Measurements from ENCODE around the gene GRM4. TPM values are rescaled to one million over a fixed set of nuclear protein-coding genes. Genes with fewer than 3 reads are reported as not detected.
A peak's percentile ranks its signal among the peaks of the same experiment; 100 is the strongest.

Gene GRM4
- total RNA-seq, 5 donors from 2014 or later (not counting 1 experiment from before 2014, with no cell fraction given): 0.10 to 0.38 (median 0.21) TPM; not detected in 1

DNA sequence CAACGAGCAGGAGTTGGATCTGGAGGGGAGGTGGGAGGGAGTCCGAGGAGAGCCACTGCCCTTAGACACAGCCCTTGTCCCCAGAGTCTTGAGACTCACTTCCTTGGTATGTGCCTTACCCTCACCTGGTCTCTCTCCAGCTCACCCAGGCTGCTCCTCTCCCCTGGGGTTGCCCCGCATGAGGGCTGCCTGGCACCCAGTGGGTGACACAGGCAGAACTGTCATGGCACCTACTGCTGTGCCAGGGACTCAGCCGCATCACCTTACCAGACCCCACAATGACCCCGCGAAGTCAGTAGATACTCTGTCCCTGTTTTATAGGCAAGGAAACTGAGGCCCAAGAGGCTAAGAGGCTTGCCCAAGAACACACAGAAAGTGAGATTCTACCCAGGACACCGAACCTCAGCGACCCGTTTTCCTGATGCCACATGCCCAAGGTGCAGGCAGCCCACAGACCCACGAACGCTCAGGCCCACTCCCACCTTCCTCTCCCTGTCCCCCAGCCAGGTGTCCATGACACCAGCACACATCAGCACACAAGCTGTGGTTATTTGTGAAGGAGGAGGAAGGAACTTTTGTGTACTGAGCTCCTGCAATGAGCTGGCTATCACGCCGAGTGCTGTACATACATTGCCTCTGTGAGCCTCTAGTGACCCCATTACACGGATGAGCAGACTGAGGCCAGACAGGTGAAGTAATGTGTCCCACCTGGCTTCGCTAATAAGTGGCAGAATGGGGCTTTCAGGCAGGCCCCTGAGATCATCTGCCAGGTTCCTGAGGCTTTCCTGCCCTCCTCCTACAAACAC lies 168.1 kb downstream of the GRM4 start:
- WGBS (ENCODE audit: insufficient coverage): 90% methylated on average over 5 of the region's 15 CpGs
- H3K27ac Mint-ChIP-seq: no peak overlapping the region
- no peak for ATAC-seq (replicated peaks in 1 of 4)

GRCh38 chr6:33976437-33977360 lies 169.2 kb downstream of the GRM4 start:
- H3K27me3 ChIP-seq (replicated peaks in 1 of 2; ENCODE audit: control insufficient read depth in 2 of 2, extremely low read depth in 1 of 2, insufficient read depth in 2 of 2, low read length in 1 of 2): peaks cover 5 to 45% of the 10 kb centered on the region in 2 experiments
- H3K27me3 Mint-ChIP-seq: peaks cover 21 to 35% of the 10 kb centered on the region in 2 donors
- H3K4me1 Mint-ChIP-seq: peaks cover 0 to 13% (median 6%) of the 10 kb centered on the region in 3 donors
- no peak overlapping the region for H3K27ac ChIP-seq (ENCODE audit: low read length)
- H3K36me3 Mint-ChIP-seq: no peaks in the 10 kb centered on the region
- no peak overlapping the region for H3K4me3 ChIP-seq (ENCODE audit: control insufficient read depth in 1 of 2, extremely low read depth in 1 of 2, low read length in 1 of 2)
- peaks cover 2 to 5% of the 10 kb centered on the region in 2 experiments for H3K4me1 ChIP-seq (ENCODE audit: control insufficient read depth in 1 of 2, extremely low read depth in 1 of 2, insufficient read depth in 2 of 2, low read length in 2 of 2)
- ChIA-PET POLR2A (no interaction called here), CTCF (no interaction called here)
- no peaks in the 10 kb centered on the region for H3K9me3 ChIP-seq
- DNase-seq (peak in 1 of 35 experiments; percentile 10), ATAC-seq (replicated peaks in 1 of 4) (no peak)
- H3K27ac Mint-ChIP-seq: no peak overlapping the region
- H3K9me3 Mint-ChIP-seq: peaks cover 0 to 4% (median 0%) of the 10 kb centered on the region in 3 donors
- 74% methylated on average over 7 of the region's 9 CpGs for WGBS (ENCODE audit: insufficient coverage)
- peak overlapping the region in 1 of 3 donors; percentile 58 for H3K4me3 Mint-ChIP-seq
- H3K36me3 ChIP-seq (ENCODE audit: control insufficient read depth in 2 of 2, extremely low read depth in 1 of 2, insufficient read depth in 1 of 2, low read length in 1 of 2): no peaks in the 10 kb centered on the region

More for the DNA sequence above, 168.1 kb downstream of the GRM4 start:
- Histone ChIP-seq H3K4me3 (ENCODE audit: control insufficient read depth in 1 of 2, extremely low read depth in 1 of 2, low read length in 1 of 2) (no peak overlapping the region), H3K36me3 (ENCODE audit: control insufficient read depth in 2 of 2, extremely low read depth in 1 of 2, insufficient read depth in 1 of 2, low read length in 1 of 2) (no peaks in the 10 kb centered on the region), H3K9me3 (no peaks in the 10 kb centered on the region), H3K27ac (ENCODE audit: low read length) (no peak overlapping the region), H3K4me1 (ENCODE audit: control insufficient read depth in 1 of 2, extremely low read depth in 1 of 2, insufficient read depth in 2 of 2, low read length in 2 of 2) (peaks cover 2 to 8% of the 10 kb centered on the region in 2 experiments), H3K27me3 (replicated peaks in 1 of 2; ENCODE audit: control insufficient read depth in 2 of 2, extremely low read depth in 1 of 2, insufficient read depth in 2 of 2, low read length in 1 of 2) (peaks cover 5 to 48% of the 10 kb centered on the region in 2 experiments)
- ChIA-PET CTCF (no interaction called here), POLR2A (no interaction called here)
- no peaks in the 10 kb centered on the region for H3K36me3 Mint-ChIP-seq
- DNase-seq: peak in 1 of 35 experiments; percentile 13
- peaks cover 17 to 35% of the 10 kb centered on the region in 2 donors for H3K27me3 Mint-ChIP-seq
- H3K9me3 Mint-ChIP-seq: no peaks in the 10 kb centered on the region
- H3K4me1 Mint-ChIP-seq: peaks cover 0 to 13% (median 6%) of the 10 kb centered on the region in 3 donors
- H3K4me3 Mint-ChIP-seq: no peak overlapping the region

DNA sequence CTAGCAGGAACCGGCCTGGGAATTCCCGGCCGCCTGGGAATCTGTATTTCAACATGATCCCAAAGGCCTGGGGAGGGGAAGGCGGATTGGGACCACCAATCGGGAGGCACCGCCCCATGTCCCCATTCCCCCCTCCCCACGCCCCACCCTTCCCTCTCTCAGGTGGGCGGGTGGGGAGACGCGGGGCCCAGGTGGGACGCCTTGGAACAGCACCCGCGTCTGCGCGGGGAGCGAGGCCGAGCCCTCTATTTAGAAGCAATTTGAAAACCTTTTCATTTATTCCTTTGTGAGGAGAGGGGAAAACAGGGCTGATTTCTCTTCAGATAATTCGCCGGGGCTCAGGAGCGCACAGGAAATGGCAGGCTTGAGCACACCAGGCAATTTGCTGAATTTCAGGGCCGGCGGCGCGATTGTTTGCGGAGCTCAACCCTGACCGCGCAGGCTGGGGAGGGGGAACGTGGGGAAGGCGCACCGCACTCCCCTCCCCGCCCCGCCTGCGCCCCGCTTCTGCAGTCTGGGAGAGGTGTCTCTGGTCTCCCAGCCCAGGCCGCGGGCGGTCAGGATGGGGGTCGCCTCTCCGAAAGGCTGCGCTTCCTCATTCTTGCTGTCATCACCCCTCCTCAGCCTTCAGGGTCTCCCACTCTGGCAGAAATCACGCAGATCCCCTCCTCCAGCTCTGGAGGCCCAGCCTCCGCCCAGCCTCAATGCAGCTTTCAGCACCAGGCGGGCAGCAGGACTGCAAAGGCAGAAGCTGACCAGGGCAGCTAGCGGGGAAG lies 170.0 kb downstream of the GRM4 start:
- 15% methylated on average over 33 of the region's 44 CpGs for WGBS (ENCODE audit: insufficient coverage)
- peaks cover 25 to 37% of the 10 kb centered on the region in 2 donors for H3K27me3 Mint-ChIP-seq
- Histone ChIP-seq H3K4me3 (ENCODE audit: control insufficient read depth in 1 of 2, extremely low read depth in 1 of 2, low read length in 1 of 2) (peak overlapping the region in 1 of 2 donors; percentile 35), H3K27ac (ENCODE audit: low read length) (no peak overlapping the region), H3K27me3 (replicated peaks in 1 of 2; ENCODE audit: control insufficient read depth in 2 of 2, extremely low read depth in 1 of 2, insufficient read depth in 2 of 2, low read length in 1 of 2) (peaks cover 5 to 45% of the 10 kb centered on the region in 2 experiments), H3K4me1 (ENCODE audit: control insufficient read depth in 1 of 2, extremely low read depth in 1 of 2, insufficient read depth in 2 of 2, low read length in 2 of 2) (peaks cover 2 to 5% of the 10 kb centered on the region in 2 experiments), H3K9me3 (no peaks in the 10 kb centered on the region), H3K36me3 (ENCODE audit: control insufficient read depth in 2 of 2, extremely low read depth in 1 of 2, insufficient read depth in 1 of 2, low read length in 1 of 2) (no peaks in the 10 kb centered on the region)
- ATAC-seq (replicated peaks in 1 of 4): peak in 1 of 4 experiments; percentile 17
- peaks cover 0 to 13% (median 6%) of the 10 kb centered on the region in 3 donors for H3K4me1 Mint-ChIP-seq
- H3K36me3 Mint-ChIP-seq: no peaks in the 10 kb centered on the region
- DNase-seq: peak in 1 of 35 experiments; percentile 11
- peaks cover 0 to 8% (median 0%) of the 10 kb centered on the region in 3 donors for H3K9me3 Mint-ChIP-seq
- ChIA-PET CTCF (no interaction called here), POLR2A (no interaction called here)
- no peak overlapping the region for H3K4me3 Mint-ChIP-seq
- no peak overlapping the region for H3K27ac Mint-ChIP-seq

- H3K27me3 ChIP-seq (replicated peaks in 1 of 2; ENCODE audit: control insufficient read depth in 2 of 2, extremely low read depth in 1 of 2, insufficient read depth in 2 of 2, low read length in 1 of 2): peaks cover 5 to 45% of the 10 kb centered on the region in 2 experiments
- H3K4me3 ChIP-seq (ENCODE audit: control insufficient read depth in 1 of 2, extremely low read depth in 1 of 2, low read length in 1 of 2): no peak overlapping the region
- ATAC-seq (replicated peaks in 1 of 4): no peak
- H3K27me3 Mint-ChIP-seq: peaks cover 25 to 47% of the 10 kb centered on the region in 2 donors
- H3K36me3 ChIP-seq (ENCODE audit: control insufficient read depth in 2 of 2, extremely low read depth in 1 of 2, insufficient read depth in 1 of 2, low read length in 1 of 2): no peaks in the 10 kb centered on the region
- peak overlapping the region in 1 of 2 donors; percentile 32 for H3K27ac Mint-ChIP-seq
- POLR2A ChIA-PET: no interaction called here
- no peak for DNase-seq
- no peak overlapping the region for H3K4me3 Mint-ChIP-seq
- H3K27ac ChIP-seq (ENCODE audit: low read length): no peak overlapping the region
- H3K9me3 Mint-ChIP-seq: peaks cover 0 to 8% (median 0%) of the 10 kb centered on the region in 3 donors
- no peaks in the 10 kb centered on the region for H3K36me3 Mint-ChIP-seq
- CTCF ChIA-PET: no interaction called here
- peaks cover 2 to 5% of the 10 kb centered on the region in 2 experiments for H3K4me1 ChIP-seq (ENCODE audit: control insufficient read depth in 1 of 2, extremely low read depth in 1 of 2, insufficient read depth in 2 of 2, low read length in 2 of 2)
- no peaks in the 10 kb centered on the region for H3K9me3 ChIP-seq
- WGBS (ENCODE audit: insufficient coverage): 67% methylated on average over 2 of the region's 2 CpGs
- peaks cover 0 to 13% (median 6%) of the 10 kb centered on the region in 3 donors for H3K4me1 Mint-ChIP-seq
Observed at GRCh38 chr6:33974471-33974870, 171.4 kb downstream of the GRM4 start.

DNA sequence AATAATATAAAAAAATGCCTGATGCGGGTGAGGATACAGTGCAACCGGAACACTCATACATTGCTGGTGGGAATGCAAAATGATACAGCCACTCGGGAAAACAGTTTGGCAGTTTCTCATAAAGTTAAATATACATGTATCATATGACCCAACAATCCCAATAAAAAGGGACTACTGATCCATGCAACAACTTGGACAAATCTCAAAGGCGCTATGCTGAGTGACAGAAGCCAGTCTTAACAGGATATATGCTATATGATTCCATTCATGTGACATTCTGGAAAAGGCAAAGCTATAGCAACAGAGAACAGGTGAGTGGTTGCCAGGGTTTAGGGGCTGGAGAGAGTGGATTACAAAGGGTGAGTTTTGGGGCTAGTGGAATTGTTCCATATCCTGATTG lies 171.9 kb downstream of the GRM4 start:
- Histone ChIP-seq H3K36me3 (ENCODE audit: control insufficient read depth in 2 of 2, extremely low read depth in 1 of 2, insufficient read depth in 1 of 2, low read length in 1 of 2) (no peaks in the 10 kb centered on the region), H3K9me3 (no peaks in the 10 kb centered on the region), H3K4me3 (ENCODE audit: control insufficient read depth in 1 of 2, extremely low read depth in 1 of 2, low read length in 1 of 2) (no peak overlapping the region), H3K4me1 (ENCODE audit: control insufficient read depth in 1 of 2, extremely low read depth in 1 of 2, insufficient read depth in 2 of 2, low read length in 2 of 2) (peaks cover 2 to 5% of the 10 kb centered on the region in 2 experiments), H3K27me3 (replicated peaks in 1 of 2; ENCODE audit: control insufficient read depth in 2 of 2, extremely low read depth in 1 of 2, insufficient read depth in 2 of 2, low read length in 1 of 2) (peaks cover 7 to 47% of the 10 kb centered on the region in 2 experiments), H3K27ac (ENCODE audit: low read length) (no peak overlapping the region)
- DNase-seq (no peak), ATAC-seq (replicated peaks in 1 of 4) (no peak)
- Mint-ChIP-seq H3K4me3 (no peak overlapping the region), H3K4me1 (peaks cover 0 to 13% (median 6%) of the 10 kb centered on the region in 3 donors), H3K27me3 (peaks cover 25 to 47% of the 10 kb centered on the region in 2 donors), H3K9me3 (peaks cover 0 to 8% (median 0%) of the 10 kb centered on the region in 3 donors), H3K27ac (no peak overlapping the region), H3K36me3 (no peaks in the 10 kb centered on the region)
- WGBS (ENCODE audit: insufficient coverage): 100% methylated on average over 1 of the region's 4 CpGs
- ChIA-PET POLR2A (no interaction called here), CTCF (no interaction called here)

Data from T-cell (primary cell).